H1 (cell line): Measurements from ENCODE around the gene ST14. TPM values are rescaled to one million over a fixed set of nuclear protein-coding genes. Genes with fewer than 3 reads are reported as not detected.

ENCODE experiments used
- CTCF ChIA-PET: fragments of 300-600 bp; sonication (Branson Sonifier 250); formaldehyde crosslinking; loops from one replicate; lab custom pipeline; 2021; ENCODE audit not compliant: partially characterized antibody; lab: Charles Lee
- POLR2A ChIA-PET: fragments of 300-600 bp; sonication (Branson Sonifier 250); formaldehyde crosslinking; loops from one replicate; lab custom pipeline; 2021; ENCODE audit warnings: inconsistent platforms; ENCODE audit not compliant: partially characterized antibody; lab: Charles Lee
- DNase-seq, 2 experiments: peaks; one replicate each; pipeline versions ENCODE4 v3.0.0 to v3.0.0-alpha.2; 2010 to 2022; ENCODE audit warnings: low spot score in 2 of 2, low read depth in 1 of 2, mixed read lengths in 1 of 2
- FAIRE-seq: peaks from 2 replicates; lab custom pipeline; 2011; peaks lifted over from hg19 to GRCh38; lab: Jason Lieb, UNC
- H2AFZ ChIP-seq: 2 replicates; pipeline ENCODE4 v1.8.1; 2012; ENCODE audit warnings: low read length, inconsistent platforms
- H2AK5ac ChIP-seq: 2 replicates; pipeline ENCODE4 v1.6.1; 2013; ENCODE audit warnings: low read depth, low read length
- H2BK120ac ChIP-seq: replicated peaks from 2 replicates; pipeline ENCODE3; 2013; ENCODE audit warnings: low read depth, low read length, inconsistent platforms
- H2BK12ac ChIP-seq: 2 replicates; pipeline ENCODE4 v1.6.1; 2013; ENCODE audit warnings: low read depth, low read length
- H2BK15ac ChIP-seq: 2 replicates; pipeline ENCODE4 v1.6.1; 2013; ENCODE audit warnings: low read length
- H2BK20ac ChIP-seq: 2 replicates; pipeline ENCODE4 v1.6.1; 2013; ENCODE audit warnings: low read length
- H2BK5ac ChIP-seq: 2 replicates; pipeline ENCODE4 v1.6.1; 2013; ENCODE audit warnings: low read depth, low read length
- H3K14ac ChIP-seq: 2 replicates; pipeline ENCODE4 v1.6.1; 2013; ENCODE audit warnings: inconsistent platforms; ENCODE audit not compliant: insufficient read length
- H3K18ac ChIP-seq: 2 replicates; pipeline ENCODE4 v1.6.1; 2013; ENCODE audit warnings: low read length; ENCODE audit errors: extremely low read depth
- H3K23ac ChIP-seq: 2 replicates; pipeline ENCODE4 v1.6.1; 2013; ENCODE audit warnings: inconsistent platforms; ENCODE audit not compliant: insufficient read length
- H3K23me2 ChIP-seq: 2 replicates; pipeline ENCODE4 v1.6.1; 2013; ENCODE audit warnings: low read depth, low read length
- H3K27ac ChIP-seq: 2 replicates; pipeline ENCODE4 v1.6.1; 2011; ENCODE audit warnings: low read depth, low read length, inconsistent platforms
- H3K27me3 ChIP-seq, 4 experiments: replicated peaks in 1 of 4; 1 replicate in 1 of 4; 2 replicates in 3 of 4; pipeline versions ENCODE4 v1.6.1 to v1.8.1; 2011 to 2013; ENCODE audit warnings: low read length in 3 of 4, mild to moderate bottlenecking in 3 of 4, inconsistent platforms in 2 of 4, mixed read lengths in 2 of 4, moderate library complexity in 1 of 4; ENCODE audit not compliant: control insufficient read depth in 3 of 4, insufficient read depth in 3 of 4; ENCODE audit errors: extremely low read depth in 1 of 4
- H3K36me3 ChIP-seq, 4 experiments: 2 replicates each; pipeline versions ENCODE4 v1.6.1 to v1.8.1; 2011 to 2013; ENCODE audit warnings: mild to moderate bottlenecking in 4 of 4, low read length in 3 of 4, moderate library complexity in 2 of 4, control low read depth in 1 of 4, inconsistent platforms in 1 of 4; ENCODE audit not compliant: insufficient read depth in 4 of 4, control insufficient read depth in 2 of 4
- H3K4ac ChIP-seq: replicated peaks from 2 replicates; pipeline ENCODE3; 2013; ENCODE audit warnings: low read length, low read depth, mixed read lengths, inconsistent platforms; ENCODE audit not compliant: insufficient read length
- H3K4me1 ChIP-seq, 4 experiments: replicated peaks in 1 of 4; 1 replicate in 1 of 4; 2 replicates in 3 of 4; pipeline versions ENCODE4 v1.6.1 to v1.8.1; 2011 to 2013; ENCODE audit warnings: low read length in 3 of 4, inconsistent platforms in 2 of 4, mixed read lengths in 1 of 4; ENCODE audit not compliant: insufficient read depth in 4 of 4, control insufficient read depth in 3 of 4
- H3K4me2 ChIP-seq, 2 experiments: 2 replicates each; pipeline versions ENCODE4 v1.6.1 to v1.8.1; 2011 to 2013; ENCODE audit warnings: low read depth in 2 of 2, low read length in 2 of 2, control low read depth in 1 of 2, inconsistent platforms in 1 of 2, mild to moderate bottlenecking in 1 of 2; ENCODE audit not compliant: insufficient read depth in 1 of 2
- H3K4me3 ChIP-seq, 4 experiments: fragments of 200-600, 300-600 bp in 1 of 4; sonication (generic), shearing (Covaris generic), sonication (Bioruptor Twin) in 1 of 4; 2 replicates each; pipeline versions ENCODE4 v1.5.1 to v1.8.1; 2011 to 2016; ENCODE audit warnings: low read length in 4 of 4, low read depth in 3 of 4, control low read depth in 2 of 4, inconsistent platforms in 2 of 4, mild to moderate bottlenecking in 2 of 4, mixed read lengths in 1 of 4, moderate library complexity in 1 of 4; ENCODE audit not compliant: insufficient read depth in 2 of 4; ENCODE audit errors: extremely low read depth in 1 of 4
- H3K56ac ChIP-seq: replicated peaks from 2 replicates; pipeline ENCODE3; 2013; ENCODE audit warnings: low read depth, mild to moderate bottlenecking, mixed read lengths, low read length, inconsistent platforms; ENCODE audit not compliant: insufficient read length
- H3K79me1 ChIP-seq: 2 replicates; pipeline ENCODE4 v1.6.1; 2013; ENCODE audit warnings: low read depth, low read length, control low read depth
- H3K79me2 ChIP-seq, 2 experiments: 2 replicates each; pipeline versions ENCODE4 v1.6.1 to v1.8.1; 2012 to 2013; ENCODE audit warnings: low read length in 2 of 2, mild to moderate bottlenecking in 2 of 2, inconsistent platforms in 1 of 2; ENCODE audit not compliant: insufficient read depth in 2 of 2, control insufficient read depth in 1 of 2
- H3K9ac ChIP-seq, 4 experiments: replicated peaks in 1 of 4; 1 replicate in 1 of 4; 2 replicates in 3 of 4; pipeline versions ENCODE4 v1.6.1 to v1.8.1; 2011 to 2013; ENCODE audit warnings: low read depth in 3 of 4, low read length in 3 of 4, control low read depth in 2 of 4, mild to moderate bottlenecking in 2 of 4, moderate library complexity in 2 of 4, inconsistent platforms in 1 of 4; ENCODE audit errors: extremely low read depth in 1 of 4
- H3K9me3 ChIP-seq, 2 experiments: 2 replicates each; pipeline versions ENCODE4 v1.6.1 to v1.8.1; 2012 to 2013; ENCODE audit warnings: mild to moderate bottlenecking in 2 of 2, moderate library complexity in 2 of 2, control low read depth in 1 of 2, inconsistent platforms in 1 of 2, low read depth in 1 of 2, low read length in 1 of 2, mixed read lengths in 1 of 2; ENCODE audit not compliant: insufficient read depth in 2 of 2
- H4K20me1 ChIP-seq, 2 experiments: replicated peaks in 1 of 2; 2 replicates each; pipeline versions ENCODE3 to v1.8.1; 2011 to 2013; ENCODE audit warnings: inconsistent platforms in 2 of 2, low read length in 2 of 2, mild to moderate bottlenecking in 1 of 2; ENCODE audit not compliant: insufficient read depth in 2 of 2, control insufficient read depth in 1 of 2
- H4K5ac ChIP-seq: 2 replicates; pipeline ENCODE4 v1.6.1; 2013; ENCODE audit warnings: low read length, low read depth, mixed read lengths, inconsistent platforms; ENCODE audit not compliant: insufficient read length
- H4K8ac ChIP-seq: 2 replicates; pipeline ENCODE4 v1.8.0; 2013; ENCODE audit warnings: mild to moderate bottlenecking, moderate library complexity, low read length, inconsistent platforms; ENCODE audit not compliant: insufficient read depth; ENCODE audit errors: extremely low read depth
- H4K91ac ChIP-seq: replicated peaks from 2 replicates; pipeline ENCODE3; 2013; ENCODE audit warnings: low read length, mixed read lengths, inconsistent platforms; ENCODE audit not compliant: insufficient read length
- BACH1 ChIP-seq: IDR thresholded peaks from 2 replicates; pipeline ENCODE4 v1.6.1; 2012; ENCODE audit warnings: low read length, improper control_type of control experiment
- KDM4A ChIP-seq: IDR thresholded peaks from one replicate; pipeline ENCODE4 v1.7.1; 2012; ENCODE audit warnings: low read depth, mild to moderate bottlenecking, moderate library complexity, low read length, inconsistent platforms; ENCODE audit not compliant: severe bottlenecking
- RAD21 ChIP-seq, 2 experiments: IDR thresholded peaks in 1 of 2; conservative IDR thresholded peaks in 1 of 2; 2 replicates each; pipeline ENCODE4 v1.6.1; 2011; ENCODE audit warnings: low read depth in 2 of 2, low read length in 2 of 2, improper control_type of control experiment in 1 of 2, inconsistent platforms in 1 of 2, mild to moderate bottlenecking in 1 of 2, moderate library complexity in 1 of 2
- SP2 ChIP-seq: IDR thresholded peaks from 2 replicates; pipeline ENCODE4 v1.6.1; 2012; ENCODE audit warnings: mild to moderate bottlenecking, low read length, inconsistent platforms
- SRF ChIP-seq: IDR thresholded peaks from 2 replicates; pipeline ENCODE4 v1.6.1; 2011; ENCODE audit warnings: mild to moderate bottlenecking, low read depth, low read length, moderate library complexity
- WGBS, 2 experiments: shearing (Covaris generic) in 1 of 2; methylation state at CpG; one replicate each; pipeline versions ENCODE4 v1.1.6 to v1.1.7; 2013 to 2015; ENCODE audit warnings: low lambda C conversion rate in 2 of 2, mixed read lengths in 2 of 2, inconsistent platforms in 1 of 2, low coverage in 1 of 2, missing lambda C conversion rate in 1 of 2; ENCODE audit not compliant: insufficient replicate concordance in 2 of 2, insufficient coverage in 1 of 2, insufficient read length in 1 of 2; ENCODE audit errors: extremely low coverage in 1 of 2, missing lambda C conversion rate in 1 of 2; 5-methylcytosine and 5-hydroxymethylcytosine counted together
- polyA plus RNA-seq, 7 experiments: library from polyadenylated mRNA; depleted of rRNA in 3 of 7; stranded (reverse) in 5 of 7; unstranded in 2 of 7; fragments of >200 nt in 5 of 7; fragments of 200-250 nt in 2 of 7; gene quantifications; 1 replicate in 5 of 7; 2 replicates in 1 of 7; 4 replicates in 1 of 7; pipeline versions ENCODE4 v1.2.1 to v1.2.3, GENCODE V29; 2011 to 2013; ENCODE audit warnings: missing spikeins in 2 of 7, mixed read lengths in 2 of 7
- total RNA-seq: library from RNA; stranded (reverse); fragmentation: NEBNext Ultra II Directional; extraction: Animal tissue kit (Norgen Biotek cat#: 25700); gene quantifications from 2 replicates; pipeline ENCODE4 v1.2.1, GENCODE V29; 2021

The ST14 gene
- total and polyA plus RNA-seq, 2 of the 8 experiments (the other 6 are each of a cell fraction or from before 2014, with no cell fraction given): 22.4 to 24.9 TPM

GRCh38 chr11:130209954-130210854 lies 50.6 kb downstream of the ST14 start:
- 88% methylated on average over 23 of the region's 23 CpGs; no CpG with 5 or more reads in 1 of the 2 experiments for WGBS, 2 experiments
- no peak overlapping the region for H2BK5ac ChIP-seq
- H3K27me3 ChIP-seq: no peaks in the 10 kb centered on the region
- no peak overlapping the region for H3K9ac ChIP-seq
- no peak overlapping the region for H2BK120ac ChIP-seq
- no peak overlapping the region for H2BK12ac ChIP-seq
- no peak overlapping the region for H2BK15ac ChIP-seq
- no peaks in the 10 kb centered on the region for H3K23me2 ChIP-seq
- H3K36me3 ChIP-seq: no peaks in the 10 kb centered on the region; a peak in 1 of 8 replicates
- no peak overlapping the region for H3K18ac ChIP-seq
- H3K4me1 ChIP-seq: peaks cover 0 to 4% (median 1%) of the 10 kb centered on the region in 4 experiments; a peak in 5 of 7 replicates
- H2BK20ac ChIP-seq: no peak overlapping the region
- no peak overlapping the region for H2AFZ ChIP-seq
- no peak overlapping the region for H3K23ac ChIP-seq
- no peak overlapping the region for H4K91ac ChIP-seq
- no peak overlapping the region for H3K4me3 ChIP-seq
- H3K9me3 ChIP-seq: no peaks in the 10 kb centered on the region
- DNase-seq: peak in 1 of 2 experiments; percentile 43
- ChIA-PET POLR2A (interaction anchor here (0.8 to 1.3 kb wide), 2 partner anchors 9 to 164 kb away, joined by 3 to 4 read pairs; no protein-coding TSS in a partner anchor), CTCF (interaction anchor here (0.6 to 1.8 kb wide), 5 partner anchors 10 to 652 kb away, joined by 3 to 4 read pairs (median 4); no protein-coding TSS in a partner anchor)
- H2AK5ac ChIP-seq: no peak overlapping the region
- H3K4me2 ChIP-seq: no peak overlapping the region
- no peak overlapping the region for H3K27ac ChIP-seq
- H3K56ac ChIP-seq: no peak overlapping the region
- peaks cover 0 to 3% of the 10 kb centered on the region in 2 experiments for H4K20me1 ChIP-seq
- H4K8ac ChIP-seq: no peak overlapping the region
- H3K79me1 ChIP-seq: no peaks in the 10 kb centered on the region
- peak overlapping the region; percentile 64 for H3K4ac ChIP-seq
- H3K79me2 ChIP-seq: no peaks in the 10 kb centered on the region
- FAIRE-seq: no peak
- no peak overlapping the region for H4K5ac ChIP-seq
- no peak overlapping the region for H3K14ac ChIP-seq
- no peak for TF ChIP-seq SP2
- no peak for TF ChIP-seq SRF
- TF ChIP-seq BACH1: no peak
- TF ChIP-seq RAD21 (IDR thresholded peaks at IDR 0.05 in 1 of 2, conservative IDR thresholded peaks at IDR 0.05 in 1 of 2; ENCODE audit: low read depth in 2 of 2, low read length in 2 of 2): no peak
- TF ChIP-seq KDM4A: no peak
